Measurements from ENCODE around the gene ADGRG1.

- no peak for TF ChIP-seq POLR2AphosphoS5 (IDR thresholded peaks at IDR 0.05; ENCODE audit: insufficient read depth in 1 of 2, low read depth in 1 of 2)
- no peak for TF ChIP-seq CTCF (IDR thresholded peaks at IDR 0.05)
These were observed 52.5 kb downstream of the ADGRG1 start for GRCh38 chr16:57680842-57681375.

Data from vagina (tissue), 2 donors.